Astrocyte (in vitro differentiated cells and primary cell): ENCODE measurements around the gene CYP4F8. TPM values are rescaled to one million over a fixed set of nuclear protein-coding genes. Genes with fewer than 3 reads are reported as not detected.
A peak's percentile ranks its signal among the peaks of the same experiment; 100 is the strongest.

ENCODE experiments used
- DNase-seq: peaks from one replicate; pipeline ENCODE4 v3.0.0-alpha.2; 2010; ENCODE audit warnings: low read depth
- FAIRE-seq: peaks from 2 replicates; lab custom pipeline; 2011; peaks lifted over from hg19 to GRCh38; lab: Jason Lieb, UNC
- H2AFZ ChIP-seq: 2 replicates; pipeline ENCODE4 v1.6.0; 2012; ENCODE audit warnings: low read depth, low read length, inconsistent platforms
- H3K27ac ChIP-seq: 2 replicates; pipeline ENCODE4 v1.5.1; 2011; ENCODE audit warnings: low read depth, low read length, inconsistent platforms
- H3K27me3 ChIP-seq: 2 replicates; pipeline ENCODE4 v1.6.0; 2011; ENCODE audit warnings: low read length, inconsistent platforms; ENCODE audit not compliant: insufficient read depth
- H3K36me3 ChIP-seq: 2 replicates; pipeline ENCODE4 v1.5.1; 2011; ENCODE audit warnings: low read length, inconsistent platforms; ENCODE audit not compliant: insufficient read depth
- H3K4me1 ChIP-seq: 2 replicates; pipeline ENCODE4 v1.5.1; 2011; ENCODE audit warnings: low read length, inconsistent platforms; ENCODE audit not compliant: insufficient read depth
- H3K4me2 ChIP-seq: 2 replicates; pipeline ENCODE4 v1.6.0; 2012; ENCODE audit warnings: low read length, inconsistent platforms
- H3K4me3 ChIP-seq: 2 replicates; pipeline ENCODE4 v1.5.1; 2011; ENCODE audit warnings: low read depth, mild to moderate bottlenecking, low read length, inconsistent platforms; ENCODE audit not compliant: insufficient read depth
- H3K79me2 ChIP-seq: 2 replicates; pipeline ENCODE4 v1.6.0; 2012; ENCODE audit warnings: mild to moderate bottlenecking, low read length, inconsistent platforms; ENCODE audit not compliant: insufficient read depth
- H3K9ac ChIP-seq: 2 replicates; pipeline ENCODE4 v1.6.0; 2012; ENCODE audit warnings: mild to moderate bottlenecking, low read length, inconsistent platforms
- H3K9me3 ChIP-seq: 2 replicates; pipeline ENCODE4 v1.5.1; 2012; ENCODE audit warnings: low read depth, mild to moderate bottlenecking, low read length, inconsistent platforms; ENCODE audit not compliant: insufficient read depth
- H4K20me1 ChIP-seq: 2 replicates; pipeline ENCODE4 v1.6.0; 2012; ENCODE audit warnings: low read length, inconsistent platforms; ENCODE audit not compliant: insufficient read depth
- H3K27ac Mint-ChIP-seq: one replicate; pipeline ENCODE4 v1.8.0; 2021; ENCODE audit warnings: mild to moderate bottlenecking, mixed read lengths; ENCODE audit not compliant: unreplicated experiment
- H3K27me3 Mint-ChIP-seq: one replicate; pipeline ENCODE4 v1.8.0; 2021; ENCODE audit warnings: low read depth, mixed read lengths; ENCODE audit not compliant: unreplicated experiment
- H3K36me3 Mint-ChIP-seq: one replicate; pipeline ENCODE4 v1.8.0; 2021; ENCODE audit warnings: low read depth, mixed read lengths; ENCODE audit not compliant: unreplicated experiment
- H3K4me1 Mint-ChIP-seq: one replicate; pipeline ENCODE4 v1.8.0; 2021; ENCODE audit warnings: low read depth, mixed read lengths; ENCODE audit not compliant: unreplicated experiment
- H3K4me3 Mint-ChIP-seq: one replicate; pipeline ENCODE4 v1.8.0; 2021; ENCODE audit warnings: mild to moderate bottlenecking, moderate library complexity, mixed read lengths; ENCODE audit not compliant: unreplicated experiment
- H3K9me3 Mint-ChIP-seq: one replicate; pipeline ENCODE4 v1.8.0; 2021; ENCODE audit warnings: mild to moderate bottlenecking, mixed read lengths; ENCODE audit not compliant: unreplicated experiment
- CTCF ChIP-seq: IDR thresholded peaks from 2 replicates; pipeline ENCODE4 v1.5.1; 2011; ENCODE audit warnings: low read depth, mild to moderate bottlenecking, inconsistent platforms, low read length, moderate library complexity; ENCODE audit not compliant: insufficient read depth
- EZH2 ChIP-seq: IDR thresholded peaks from 2 replicates; pipeline ENCODE4 v1.6.1; 2012; ENCODE audit warnings: mild to moderate bottlenecking, low read length, inconsistent platforms; ENCODE audit not compliant: insufficient read depth
- total RNA-seq: library from RNA; stranded (reverse); gene quantifications from 2 replicates; pipeline ENCODE4 v1.2.1, GENCODE V29; 2021

Gene CYP4F8
- total RNA-seq, 1 donor from 2014 or later: not detected

GRCh38 chr19:15584095-15584494 is 30.9 kb upstream of the CYP4F8 start:
- no peak overlapping the region for H3K4me3 Mint-ChIP-seq
- Histone ChIP-seq H3K9me3 (no peaks in the 10 kb centered on the region), H2AFZ (peak overlapping the region; percentile 56), H3K4me1 (no peaks in the 10 kb centered on the region), H3K4me3 (no peak overlapping the region), H3K36me3 (no peaks in the 10 kb centered on the region), H3K27me3 (no peaks in the 10 kb centered on the region), H3K27ac (no peak overlapping the region), H3K9ac (no peak overlapping the region), H3K79me2 (no peaks in the 10 kb centered on the region), H4K20me1 (no peaks in the 10 kb centered on the region), H3K4me2 (peak overlapping the region; percentile 66)
- no peak for DNase-seq
- no peaks in the 10 kb centered on the region for H3K27me3 Mint-ChIP-seq
- no peak for FAIRE-seq
- no peaks in the 10 kb centered on the region for H3K36me3 Mint-ChIP-seq
- peaks cover 2% of the 10 kb centered on the region for H3K9me3 Mint-ChIP-seq
- TF ChIP-seq EZH2 (no peak), CTCF (no peak)
- no peak overlapping the region for H3K27ac Mint-ChIP-seq
- no peaks in the 10 kb centered on the region for H3K4me1 Mint-ChIP-seq

- DNase-seq (peak; percentile 15), FAIRE-seq (no peak)
- peak overlapping the region; percentile 66 for H3K4me2 ChIP-seq
- H3K4me3 ChIP-seq: no peak overlapping the region
- no peaks in the 10 kb centered on the region for H3K79me2 ChIP-seq
- H3K4me1 Mint-ChIP-seq: no peaks in the 10 kb centered on the region
- no peaks in the 10 kb centered on the region for H4K20me1 ChIP-seq
- no peak overlapping the region for H3K4me3 Mint-ChIP-seq
- no peaks in the 10 kb centered on the region for H3K4me1 ChIP-seq
- H3K27ac Mint-ChIP-seq: no peak overlapping the region
- H3K27ac ChIP-seq: no peak overlapping the region
- no peaks in the 10 kb centered on the region for H3K27me3 Mint-ChIP-seq
- H2AFZ ChIP-seq: peak overlapping the region; percentile 56
- H3K9ac ChIP-seq: no peak overlapping the region
- H3K27me3 ChIP-seq: no peaks in the 10 kb centered on the region
- no peaks in the 10 kb centered on the region for H3K36me3 Mint-ChIP-seq
- no peaks in the 10 kb centered on the region for H3K36me3 ChIP-seq
- no peaks in the 10 kb centered on the region for H3K9me3 ChIP-seq
- H3K9me3 Mint-ChIP-seq: peaks cover 2% of the 10 kb centered on the region
- TF ChIP-seq EZH2: no peak
- peak; percentile 55 for TF ChIP-seq CTCF
These were observed 30.4 kb upstream of the CYP4F8 start for GRCh38 chr19:15584541-15585115.

- peaks cover 3% of the 10 kb centered on the region for H3K9me3 ChIP-seq
- no peak overlapping the region for H2AFZ ChIP-seq
- H3K27ac ChIP-seq: no peak overlapping the region
- Mint-ChIP-seq H3K4me1 (no peaks in the 10 kb centered on the region), H3K27me3 (no peaks in the 10 kb centered on the region), H3K4me3 (no peak overlapping the region), H3K36me3 (no peaks in the 10 kb centered on the region), H3K9me3 (peaks cover 9% of the 10 kb centered on the region), H3K27ac (no peak overlapping the region)
- no peak for TF ChIP-seq EZH2
- no peak for TF ChIP-seq CTCF
- no peak overlapping the region for H3K4me2 ChIP-seq
- no peaks in the 10 kb centered on the region for H4K20me1 ChIP-seq
- H3K27me3 ChIP-seq: no peaks in the 10 kb centered on the region
- H3K9ac ChIP-seq: no peak overlapping the region
- H3K79me2 ChIP-seq: no peaks in the 10 kb centered on the region
- DNase-seq (no peak), FAIRE-seq (no peak)
- H3K36me3 ChIP-seq: no peaks in the 10 kb centered on the region
- H3K4me3 ChIP-seq: no peak overlapping the region
- H3K4me1 ChIP-seq: no peaks in the 10 kb centered on the region
These were observed 27.4 kb upstream of the CYP4F8 start for GRCh38 chr19:15587663-15588062.
